Progenitor cell of endocrine pancreas (in vitro differentiated cells): ENCODE measurements around the gene CCDC178. TPM values are rescaled to one million over a fixed set of nuclear protein-coding genes. Genes with fewer than 3 reads are reported as not detected.

Source experiments
- DNase-seq: peaks from one replicate; pipeline ENCODE4 v3.0.0; 2021; ENCODE audit warnings: low spot score; ENCODE audit not compliant: unreplicated experiment
- H3K27ac Mint-ChIP-seq: 2 replicates; pipeline ENCODE4 v1.8.0; 2021; ENCODE audit warnings: mild to moderate bottlenecking, moderate library complexity, mixed read lengths
- H3K27me3 Mint-ChIP-seq: 2 replicates; pipeline ENCODE4 v1.8.0; 2021; ENCODE audit warnings: mixed read lengths
- H3K36me3 Mint-ChIP-seq: 2 replicates; pipeline ENCODE4 v1.8.0; 2022; ENCODE audit warnings: mixed read lengths; ENCODE audit not compliant: insufficient read depth
- H3K4me1 Mint-ChIP-seq: 2 replicates; pipeline ENCODE4 v1.8.0; 2021; ENCODE audit warnings: low read depth, mixed read lengths
- H3K4me3 Mint-ChIP-seq: 2 replicates; pipeline ENCODE4 v1.8.0; 2021; ENCODE audit warnings: low read depth, mild to moderate bottlenecking, moderate library complexity, mixed read lengths
- H3K9me3 Mint-ChIP-seq: 2 replicates; pipeline ENCODE4 v1.8.0; 2021; ENCODE audit warnings: low read depth, mixed read lengths
- CTCF ChIP-seq: fragments of 200-600 bp; sonication (generic); IDR thresholded peaks from one replicate; pipeline ENCODE4 v1.5.0; 2021; ENCODE audit warnings: antibody characterized with exemption, mild to moderate bottlenecking; ENCODE audit not compliant: unreplicated experiment
- total RNA-seq: library from RNA; stranded (reverse); gene quantifications from 2 replicates; pipeline ENCODE4 v1.2.1, GENCODE V29; 2021

CCDC178 gene
- total RNA-seq, 1 donor from 2014 or later, result not detected

- no peak for DNase-seq
- no peak for TF ChIP-seq CTCF
- no peaks in the 10 kb centered on the region for H3K27me3 Mint-ChIP-seq
- H3K27ac Mint-ChIP-seq, result no peak overlapping the region
- no peak overlapping the region for H3K4me3 Mint-ChIP-seq
- peaks cover 18% of the 10 kb centered on the region for H3K4me1 Mint-ChIP-seq
- H3K36me3 Mint-ChIP-seq, result peaks cover 1% of the 10 kb centered on the region
- H3K9me3 Mint-ChIP-seq, result peaks cover 13% of the 10 kb centered on the region
Measured at GRCh38 chr18:32975501-32975900, 465.0 kb downstream of the CCDC178 start.

GRCh38 chr18:32975163-32975436 is 465.4 kb downstream of the CCDC178 start:
- Mint-ChIP-seq H3K4me3 (no peak overlapping the region), H3K36me3 (peaks cover 1% of the 10 kb centered on the region), H3K9me3 (peaks cover 13% of the 10 kb centered on the region), H3K27me3 (no peaks in the 10 kb centered on the region), H3K27ac (no peak overlapping the region), H3K4me1 (peaks cover 18% of the 10 kb centered on the region)
- no peak for TF ChIP-seq CTCF
- no peak for DNase-seq

- DNase-seq, result no peak
- no peak overlapping the region for H3K4me3 Mint-ChIP-seq
Measured at GRCh38 chr18:32974421-32975162, 465.9 kb downstream of the CCDC178 start.

GRCh38 chr18:32968248-32968647 is 472.3 kb downstream of the CCDC178 start:
- peaks cover 10% of the 10 kb centered on the region for H3K9me3 Mint-ChIP-seq

More at GRCh38 chr18:32974421-32975162, 465.9 kb downstream of the CCDC178 start:
- Mint-ChIP-seq H3K4me1 (peaks cover 18% of the 10 kb centered on the region), H3K36me3 (no peaks in the 10 kb centered on the region), H3K27ac (no peak overlapping the region), H3K27me3 (no peaks in the 10 kb centered on the region), H3K9me3 (peaks cover 10% of the 10 kb centered on the region)
- TF ChIP-seq CTCF, result no peak

GRCh38 chr18:32966141-32966540 is 474.4 kb downstream of the CCDC178 start:
- peaks cover 1% of the 10 kb centered on the region for H3K9me3 Mint-ChIP-seq
- DNase-seq, result no peak
- H3K4me3 Mint-ChIP-seq, result no peak overlapping the region
- peaks cover 12% of the 10 kb centered on the region for H3K4me1 Mint-ChIP-seq
- H3K36me3 Mint-ChIP-seq, result no peaks in the 10 kb centered on the region
- peaks cover 6% of the 10 kb centered on the region for H3K27me3 Mint-ChIP-seq
- TF ChIP-seq CTCF, result no peak
- no peak overlapping the region for H3K27ac Mint-ChIP-seq

More at GRCh38 chr18:32968248-32968647, 472.3 kb downstream of the CCDC178 start:
- no peak for DNase-seq
- no peak overlapping the region for H3K27ac Mint-ChIP-seq
- H3K4me3 Mint-ChIP-seq, result no peak overlapping the region
- no peaks in the 10 kb centered on the region for H3K36me3 Mint-ChIP-seq
- peaks cover 12% of the 10 kb centered on the region for H3K4me1 Mint-ChIP-seq
- no peak for TF ChIP-seq CTCF
- peaks cover 4% of the 10 kb centered on the region for H3K27me3 Mint-ChIP-seq
